Ishikawa (cell line): Measurements from ENCODE around the gene ATP8A2.

ENCODE experiments used
- CEBPB ChIP-seq: IDR thresholded peaks from 2 replicates; pipeline ENCODE4 v1.6.1; 2012
- CREB1 ChIP-seq: IDR thresholded peaks from 2 replicates; pipeline ENCODE4 v1.6.1; 2012; ENCODE audit warnings: low read depth
- EGR1 ChIP-seq: IDR thresholded peaks from 2 replicates; pipeline ENCODE4 v1.6.1; 2012
- EP300 ChIP-seq: IDR thresholded peaks from 2 replicates; pipeline ENCODE4 v1.6.1; 2012; ENCODE audit warnings: borderline replicate concordance
- FOXM1 ChIP-seq: IDR thresholded peaks from 2 replicates; pipeline ENCODE4 v1.6.1; 2012; ENCODE audit warnings: low read depth, borderline replicate concordance
- MAX ChIP-seq: IDR thresholded peaks from 2 replicates; pipeline ENCODE4 v1.6.1; 2012
- NFIC ChIP-seq: IDR thresholded peaks from 2 replicates; pipeline ENCODE4 v1.6.1; 2012
- RAD21 ChIP-seq: IDR thresholded peaks from 2 replicates; pipeline ENCODE4 v1.6.1; 2012; ENCODE audit warnings: low read depth
- REST ChIP-seq: IDR thresholded peaks from 2 replicates; pipeline ENCODE4 v1.6.1; 2012; ENCODE audit warnings: low read depth, mild to moderate bottlenecking
- TAF1 ChIP-seq: IDR thresholded peaks from 2 replicates; pipeline ENCODE4 v1.6.1; 2012; ENCODE audit warnings: low read depth, mild to moderate bottlenecking
- TCF12 ChIP-seq: IDR thresholded peaks from 2 replicates; pipeline ENCODE4 v1.6.1; 2012; ENCODE audit warnings: low read depth
- TEAD4 ChIP-seq: IDR thresholded peaks from 2 replicates; pipeline ENCODE4 v1.6.1; 2012
- USF1 ChIP-seq: IDR thresholded peaks from 2 replicates; pipeline ENCODE4 v1.6.1; 2012
- YY1 ChIP-seq: IDR thresholded peaks from 2 replicates; pipeline ENCODE4 v1.6.1; 2012; ENCODE audit warnings: low read depth
- ZBTB7A ChIP-seq: IDR thresholded peaks from 2 replicates; pipeline ENCODE4 v1.6.1; 2012; ENCODE audit warnings: low read depth

The ATP8A2 gene

GRCh38 chr13:25501231-25501630, 129.5 kb downstream of the ATP8A2 start:
- TF ChIP-seq YY1 (no peak), ZBTB7A (no peak), REST (no peak), TEAD4 (no peak)

- TF ChIP-seq EGR1 = no peak
- TF ChIP-seq FOXM1 = no peak
- TF ChIP-seq MAX = no peak
- TF ChIP-seq YY1 = no peak
- TF ChIP-seq REST = no peak
- TF ChIP-seq TEAD4 = no peak
These were observed 130.3 kb downstream of the ATP8A2 start for GRCh38 chr13:25502031-25502430.

- no peak for TF ChIP-seq ZBTB7A
These were observed 130.8 kb downstream of the ATP8A2 start for GRCh38 chr13:25502551-25502950.

- TF ChIP-seq EP300 (no peak), USF1 (no peak), MAX (no peak), ZBTB7A (no peak), RAD21 (no peak), REST (no peak), TEAD4 (no peak), EGR1 (no peak), TAF1 (no peak), CREB1 (no peak), NFIC (no peak), CEBPB (no peak), TCF12 (no peak), FOXM1 (no peak), YY1 (no peak)
These were observed 132.1 kb downstream of the ATP8A2 start for GRCh38 chr13:25503856-25504255.

GRCh38 chr13:25507841-25508240, 136.1 kb downstream of the ATP8A2 start:
- TF ChIP-seq TEAD4 = no peak
- no peak for TF ChIP-seq NFIC
- no peak for TF ChIP-seq FOXM1
- TF ChIP-seq RAD21 = no peak
- TF ChIP-seq CEBPB = no peak
- no peak for TF ChIP-seq MAX
- no peak for TF ChIP-seq USF1
- TF ChIP-seq EP300 = no peak
- TF ChIP-seq REST = no peak
- no peak for TF ChIP-seq ZBTB7A
- TF ChIP-seq TCF12 = no peak
- TF ChIP-seq EGR1 = no peak
- TF ChIP-seq YY1 = no peak
